GM19025 (cell line): ENCODE results near the gene FTL.

Source experiments
- ATAC-seq: cut with Tn5 transposase; IDR thresholded peaks from one replicate; pipeline ENCODE4 v1.9.1; 2021; ENCODE audit warnings: mild to moderate bottlenecking, low read depth, moderate library complexity; ENCODE audit not compliant: unreplicated experiment

The FTL gene

GRCh38 chr19:48964205-48965039 lies 687 bp upstream of the FTL start:
- no peak for ATAC-seq

GRCh38 chr19:48965806-48966540 lies 864 bp downstream of the FTL start:
- peak; percentile 12 for ATAC-seq

GRCh38 chr19:48966541-48967345 lies 1.6 kb downstream of the FTL start:
- no peak for ATAC-seq

GRCh38 chr19:48967346-48968178 lies 2.5 kb downstream of the FTL start:
- ATAC-seq: no peak

- ATAC-seq: no peak
Measured at GRCh38 chr19:48968179-48968661, 3.1 kb downstream of the FTL start.

- no peak for ATAC-seq
Measured at GRCh38 chr19:48968813-48969218, 3.7 kb downstream of the FTL start.

GRCh38 chr19:48969276-48970138 lies 4.4 kb downstream of the FTL start:
- no peak for ATAC-seq

- no peak for ATAC-seq
Measured at GRCh38 chr19:48970139-48970766, 5.1 kb downstream of the FTL start.

- no peak for ATAC-seq
Measured at GRCh38 chr19:48970923-48971395, 5.8 kb downstream of the FTL start.

- ATAC-seq: no peak
Measured at GRCh38 chr19:48975947-48976847, 11.1 kb downstream of the FTL start.

- no peak for ATAC-seq
Measured at GRCh38 chr19:48977061-48977460, 12.0 kb downstream of the FTL start.

GRCh38 chr19:48982280-48982679 lies 17.2 kb downstream of the FTL start:
- no peak for ATAC-seq

GRCh38 chr19:48985711-48986110 lies 20.6 kb downstream of the FTL start:
- ATAC-seq: no peak

- ATAC-seq: no peak
Measured at GRCh38 chr19:48986211-48986610, 21.1 kb downstream of the FTL start.

GRCh38 chr19:48987323-48987722 lies 22.2 kb downstream of the FTL start:
- no peak for ATAC-seq

- no peak for ATAC-seq
Measured at GRCh38 chr19:48988286-48988685, 23.2 kb downstream of the FTL start.

GRCh38 chr19:48988860-48989259 lies 23.8 kb downstream of the FTL start:
- ATAC-seq: no peak
